HEK293T (cell line): ENCODE results near the gene BRF1.

Experiments
- ARNT ChIP-seq: fragments of 450-650 bp; IDR thresholded peaks from 2 replicates; pipeline ENCODE4 v1.6.1; 2017; ENCODE audit warnings: mild to moderate bottlenecking
- BHLHE40 ChIP-seq: fragments of 450-650 bp; IDR thresholded peaks from 2 replicates; pipeline ENCODE4 v1.6.1; 2016; ENCODE audit warnings: mild to moderate bottlenecking, moderate library complexity, borderline replicate concordance
- CTBP1 ChIP-seq: fragments of 450-650 bp; IDR thresholded peaks from 2 replicates; pipeline ENCODE4 v1.6.1; 2016; ENCODE audit warnings: borderline replicate concordance
- ELF4 ChIP-seq: fragments of 450-650 bp; IDR thresholded peaks from 2 replicates; pipeline ENCODE4 v1.6.1; 2017; ENCODE audit warnings: antibody characterized with exemption
- FOXK2 ChIP-seq: fragments of 450-650 bp; IDR thresholded peaks from 2 replicates; pipeline ENCODE4 v1.6.1; 2016; ENCODE audit warnings: mild to moderate bottlenecking
- L3MBTL2 ChIP-seq: fragments of 450-650 bp; conservative IDR thresholded peaks from 2 replicates; pipeline ENCODE4 v1.6.1; 2016; ENCODE audit warnings: mild to moderate bottlenecking
- SP1 ChIP-seq: fragments of 450-650 bp; IDR thresholded peaks from 2 replicates; pipeline ENCODE4 v1.6.1; 2017
- TARDBP ChIP-seq: fragments of 450-650 bp; IDR thresholded peaks from 2 replicates; pipeline ENCODE4 v1.6.1; 2016
- TF ChIP-seq, protein P1 (sequence below): fragments of 450-650 bp; IDR thresholded peaks from 2 replicates; pipeline ENCODE4 v1.6.1; 2016

DNA sequence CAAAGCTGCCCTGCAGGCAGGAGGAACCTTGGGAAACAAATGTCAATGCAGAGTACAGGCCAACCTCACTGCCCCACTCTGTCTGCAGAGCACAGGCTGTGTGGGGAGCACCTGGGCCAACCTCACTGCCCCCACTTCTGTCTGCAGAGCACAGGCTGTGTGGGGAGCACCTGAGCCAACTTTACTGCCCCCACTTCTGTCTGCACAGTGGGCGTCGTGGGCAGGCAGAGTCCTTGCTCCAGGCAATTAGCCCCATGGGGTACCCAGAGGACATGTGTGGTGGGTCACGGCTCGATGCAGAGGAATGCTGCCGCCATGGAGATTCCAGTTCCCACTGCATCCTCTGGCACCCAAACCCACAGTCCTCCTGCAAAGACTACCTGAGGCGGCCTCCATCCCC is 26.2 kb downstream of the BRF1 start:
- TF ChIP-seq FOXK2 (no peak), SP1 (no peak), BHLHE40 (no peak), L3MBTL2 (no peak), ARNT (no peak), ELF4 (no peak), TARDBP (no peak), CTBP1 (no peak)
- TF ChIP-seq, protein P1, sequence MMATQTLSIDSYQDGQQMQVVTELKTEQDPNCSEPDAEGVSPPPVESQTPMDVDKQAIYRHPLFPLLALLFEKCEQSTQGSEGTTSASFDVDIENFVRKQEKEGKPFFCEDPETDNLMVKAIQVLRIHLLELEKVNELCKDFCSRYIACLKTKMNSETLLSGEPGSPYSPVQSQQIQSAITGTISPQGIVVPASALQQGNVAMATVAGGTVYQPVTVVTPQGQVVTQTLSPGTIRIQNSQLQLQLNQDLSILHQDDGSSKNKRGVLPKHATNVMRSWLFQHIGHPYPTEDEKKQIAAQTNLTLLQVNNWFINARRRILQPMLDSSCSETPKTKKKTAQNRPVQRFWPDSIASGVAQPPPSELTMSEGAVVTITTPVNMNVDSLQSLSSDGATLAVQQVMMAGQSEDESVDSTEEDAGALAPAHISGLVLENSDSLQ, result no peak
